Amygdala (tissue), 56 donors: Measurements from ENCODE around the gene RELN.
"Not testable (repeated sequence)": the region's sequence is repeated elsewhere in the genome, so short reads cannot be mapped to it uniquely, and the experiment has no call there.

Experiments used
- DNase-seq, 56 donors: peaks; one replicate each; lab custom pipeline; 2025; lab: John Stamatoyannopoulos, UW

Gene RELN

DNA sequence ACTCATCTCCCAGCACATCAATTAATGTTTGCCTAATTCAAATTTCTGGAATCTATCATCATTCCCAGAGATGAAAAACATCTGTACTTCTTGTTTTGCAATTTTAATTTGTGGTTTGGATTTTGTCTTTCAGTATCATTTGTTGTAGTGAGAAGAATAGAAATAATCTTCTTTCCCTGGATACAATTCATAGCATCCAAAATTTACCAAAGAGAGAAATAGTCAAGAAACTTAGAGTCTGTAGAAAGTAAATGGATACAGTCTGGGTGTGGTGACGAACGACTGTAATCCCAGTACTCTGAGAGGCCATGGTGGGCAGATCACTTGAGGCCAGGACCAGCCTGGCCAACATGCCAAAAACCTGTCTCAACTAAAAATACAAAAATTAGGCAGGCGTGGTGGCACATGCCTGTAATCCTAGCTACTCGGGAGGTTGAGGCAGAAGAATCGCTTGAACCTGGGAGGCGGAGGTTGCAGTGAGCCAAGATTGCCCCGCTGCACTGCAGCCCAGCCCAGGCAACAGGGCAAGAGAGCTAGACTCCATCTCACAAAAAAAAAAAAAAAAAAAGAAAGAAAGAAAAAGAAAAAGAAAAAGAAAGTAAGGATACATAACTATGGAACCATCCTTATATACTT, 193.0 kb downstream of the RELN start:
- DNase-seq = no peak

DNA sequence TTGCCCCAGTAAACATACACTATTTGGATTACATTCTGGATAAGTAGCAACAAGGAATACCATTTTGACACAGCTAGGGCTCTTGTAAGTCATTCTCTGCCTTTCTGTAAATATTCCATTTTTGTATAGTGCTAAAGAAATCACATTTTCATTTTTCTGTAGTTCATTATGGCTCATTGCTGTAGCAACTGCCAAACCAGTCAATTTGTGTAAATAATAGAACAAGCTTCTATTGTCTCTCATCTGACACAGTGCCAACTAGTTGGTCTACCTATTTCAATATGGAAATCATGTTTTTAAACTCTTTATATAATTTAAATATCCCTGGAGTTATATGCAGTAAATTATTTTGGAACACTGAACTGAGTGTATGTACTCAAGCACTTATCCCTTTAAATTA, 193.7 kb downstream of the RELN start:
- DNase-seq = no peak

DNA sequence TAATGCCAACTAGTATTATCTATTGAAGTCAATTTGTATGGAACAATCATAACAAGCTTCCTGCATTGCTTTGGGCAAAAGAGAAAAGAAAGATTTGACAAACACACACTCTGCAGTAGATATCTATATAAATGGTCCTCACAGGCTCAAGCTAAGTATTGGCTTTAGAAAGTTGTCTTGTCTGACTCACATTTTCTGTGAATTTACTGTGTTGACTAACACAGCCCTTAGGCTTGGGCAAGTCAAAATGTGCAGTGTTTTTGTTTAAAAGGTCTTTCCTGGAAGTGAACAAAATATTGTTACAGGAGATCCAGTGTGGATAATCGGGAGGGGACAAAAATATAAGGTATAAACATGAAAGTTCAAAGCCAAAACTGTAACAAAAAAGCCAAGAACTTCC, 194.4 kb downstream of the RELN start:
- DNase-seq = no peak

DNA sequence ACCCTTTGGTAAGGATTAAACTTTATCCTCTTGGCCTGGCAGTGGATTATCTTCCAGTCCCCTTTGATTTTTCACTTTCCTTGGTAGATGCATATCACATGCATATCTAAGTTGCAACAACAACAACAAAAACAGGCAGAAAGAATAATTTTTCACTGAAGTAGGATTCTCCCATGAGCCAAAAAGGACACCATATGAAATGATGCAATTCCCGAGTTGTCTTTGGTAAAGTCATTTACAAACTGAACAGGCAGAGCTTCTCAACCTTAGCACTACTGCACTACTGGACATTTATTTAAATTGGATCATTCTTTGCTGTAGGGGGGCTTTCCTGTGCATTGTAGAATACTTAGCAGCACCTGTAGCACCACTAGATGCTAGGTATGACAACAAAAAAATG, 195.0 kb downstream of the RELN start:
- DNase-seq = no peak

DNA sequence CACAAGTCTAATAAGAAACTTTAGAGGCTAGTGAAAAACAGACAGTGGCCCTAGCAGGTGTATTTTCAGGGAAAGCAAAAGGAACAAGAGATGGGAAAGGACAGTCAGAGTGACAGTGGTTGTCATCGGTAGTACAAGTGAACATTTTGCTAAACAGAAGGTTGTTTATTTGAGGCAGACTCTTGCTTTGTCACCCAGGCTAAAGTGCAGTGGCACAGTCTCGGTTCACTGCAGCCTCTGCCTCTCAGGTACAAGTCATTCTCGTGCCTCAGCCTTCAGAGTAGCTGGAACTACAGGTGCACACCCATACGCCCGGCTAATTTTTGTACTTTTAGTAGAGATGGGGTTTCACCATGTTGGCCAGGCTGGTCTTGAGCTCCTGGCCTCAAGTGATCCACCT, 195.8 kb downstream of the RELN start:
- no peak for DNase-seq

DNA sequence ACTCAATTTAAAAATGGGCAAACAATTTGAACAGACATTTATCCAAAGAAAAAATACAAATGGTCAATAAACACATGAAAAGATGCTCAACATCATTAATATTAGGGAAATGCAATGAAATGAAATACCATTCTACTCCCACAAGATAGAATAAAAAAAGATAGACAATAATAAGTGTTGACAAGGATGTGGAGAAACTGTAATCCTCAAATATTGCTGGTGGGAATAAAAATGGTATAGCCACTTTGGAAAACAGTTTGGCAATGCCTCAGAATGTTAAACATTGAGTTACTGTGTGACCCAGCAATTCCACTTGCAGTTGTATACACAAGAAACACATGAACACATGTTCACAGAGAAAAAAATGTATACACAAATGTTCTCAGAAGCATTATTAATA, 197.6 kb downstream of the RELN start:
- DNase-seq = no peak

DNA sequence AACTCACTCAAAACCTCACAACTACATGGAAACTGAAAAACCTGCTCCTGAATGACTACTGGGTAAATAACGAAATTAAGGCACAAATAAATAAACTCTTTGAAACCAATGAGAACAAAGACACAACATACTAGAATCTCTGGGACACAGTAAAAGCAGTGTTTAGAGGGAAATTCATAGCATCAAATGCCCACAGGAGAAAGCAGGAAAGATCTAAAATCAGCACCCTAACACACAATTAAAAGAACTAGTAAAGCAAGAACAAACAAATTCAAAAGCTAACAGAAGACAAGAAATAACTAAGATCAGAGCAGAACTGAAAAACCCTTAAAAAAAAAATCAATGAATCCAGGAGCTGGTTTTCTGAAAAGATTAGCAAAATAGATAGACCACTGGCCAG, 202.4 kb downstream of the RELN start:
- DNase-seq = not testable (repeated sequence)

DNA sequence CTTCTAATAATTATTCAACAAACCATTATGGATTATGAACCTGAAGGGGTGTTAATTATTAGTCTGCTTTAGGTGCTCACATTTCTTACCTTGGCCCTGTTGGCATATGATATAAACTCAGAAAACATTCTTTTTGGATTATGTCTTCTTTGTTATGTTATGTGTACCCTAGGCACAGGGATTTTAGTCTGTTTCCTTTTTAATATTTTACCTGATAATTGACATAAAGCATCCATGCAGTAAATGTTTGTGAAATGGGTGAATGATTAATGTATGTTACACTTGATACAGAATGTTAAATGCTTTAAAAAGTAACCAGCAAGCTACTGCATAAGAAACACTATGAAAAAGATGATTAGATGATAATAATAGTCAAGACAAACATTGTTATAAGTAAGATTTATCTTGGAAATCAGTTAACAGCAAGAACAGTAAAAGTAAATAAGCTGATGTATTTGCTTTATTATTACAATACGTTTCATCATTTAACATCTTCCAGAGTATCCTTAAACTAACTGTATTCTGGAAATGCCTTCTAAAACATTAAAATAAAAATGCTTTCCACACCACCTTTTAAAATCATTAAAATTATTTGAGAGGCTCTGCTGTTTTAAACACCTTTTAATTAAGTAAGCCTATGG, 204.7 kb downstream of the RELN start:
- DNase-seq = no peak

DNA sequence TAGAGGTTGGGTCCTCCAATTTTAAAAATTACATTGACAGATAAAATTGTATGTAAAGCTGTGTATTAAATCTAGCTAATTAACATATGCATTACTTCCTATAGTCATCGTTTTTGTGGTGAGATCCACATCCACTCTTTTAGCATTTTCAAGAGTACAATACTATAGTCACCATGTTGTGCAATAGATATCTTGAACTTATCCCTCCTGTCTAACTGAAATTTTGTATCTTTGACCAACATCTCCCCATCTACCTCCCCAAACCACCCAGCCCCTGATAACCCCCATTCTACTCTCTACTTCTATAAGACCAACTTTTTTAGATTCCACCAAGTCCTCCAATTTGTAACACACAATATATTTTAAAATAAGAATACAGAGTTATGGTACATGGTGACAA, 208.0 kb downstream of the RELN start:
- DNase-seq = no peak

DNA sequence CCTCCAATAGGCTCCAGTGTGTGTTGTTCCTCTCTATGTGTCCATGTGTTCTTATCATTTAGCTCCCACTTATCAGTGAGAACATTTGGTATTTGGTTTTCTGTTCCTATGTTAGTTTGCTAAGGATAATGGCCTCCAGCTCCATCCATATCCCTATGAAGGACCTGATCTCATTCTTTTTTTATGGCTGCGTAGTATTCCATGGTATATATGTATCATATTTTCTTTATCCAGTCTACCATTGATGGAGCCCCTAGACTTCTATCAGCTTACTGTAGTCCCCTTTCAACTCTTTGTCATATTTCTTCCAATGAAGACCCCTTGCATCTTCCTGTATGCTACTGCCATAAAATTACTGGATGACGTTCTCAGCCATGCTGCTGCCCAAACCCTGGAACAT, 208.9 kb downstream of the RELN start:
- not testable (repeated sequence) for DNase-seq

DNA sequence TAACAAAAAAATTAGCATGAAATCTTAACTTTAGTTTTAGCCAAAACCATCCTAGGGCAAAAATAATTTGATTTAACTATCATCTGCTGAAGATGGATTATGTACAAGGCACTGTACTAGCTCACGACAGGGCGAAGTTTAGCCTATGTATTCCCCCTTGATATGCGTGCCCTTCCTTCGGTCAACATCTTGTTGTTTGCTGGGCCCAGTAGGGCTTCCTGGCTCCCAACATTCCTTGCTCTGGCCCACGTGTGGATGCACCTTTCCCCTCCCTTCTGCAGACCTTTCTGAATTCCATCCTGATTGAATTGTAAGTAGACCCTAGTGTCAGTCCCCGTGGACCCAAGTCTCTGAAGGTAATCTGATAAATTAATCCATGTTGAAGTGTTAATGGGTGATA, 212.0 kb downstream of the RELN start:
- no peak for DNase-seq

DNA sequence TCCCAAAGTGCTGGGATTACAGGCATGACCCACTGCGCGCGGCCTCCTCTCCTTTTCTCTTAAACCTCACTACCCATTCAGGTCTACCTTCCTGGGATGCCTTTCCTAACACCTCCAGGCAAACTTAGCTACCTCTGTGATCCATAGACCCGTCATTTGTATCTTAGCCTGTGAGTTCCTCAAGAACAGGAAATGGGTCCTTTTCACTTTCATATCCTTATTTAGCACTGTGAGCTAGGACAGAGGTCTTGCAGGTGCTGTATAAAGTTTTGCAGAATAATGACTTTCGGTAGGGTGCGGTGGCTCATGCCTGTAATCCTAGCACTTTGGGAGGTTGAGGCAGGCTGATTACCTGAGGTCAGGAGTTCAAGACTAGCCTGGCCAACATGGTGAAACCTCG, 215.7 kb downstream of the RELN start:
- DNase-seq = no peak

DNA sequence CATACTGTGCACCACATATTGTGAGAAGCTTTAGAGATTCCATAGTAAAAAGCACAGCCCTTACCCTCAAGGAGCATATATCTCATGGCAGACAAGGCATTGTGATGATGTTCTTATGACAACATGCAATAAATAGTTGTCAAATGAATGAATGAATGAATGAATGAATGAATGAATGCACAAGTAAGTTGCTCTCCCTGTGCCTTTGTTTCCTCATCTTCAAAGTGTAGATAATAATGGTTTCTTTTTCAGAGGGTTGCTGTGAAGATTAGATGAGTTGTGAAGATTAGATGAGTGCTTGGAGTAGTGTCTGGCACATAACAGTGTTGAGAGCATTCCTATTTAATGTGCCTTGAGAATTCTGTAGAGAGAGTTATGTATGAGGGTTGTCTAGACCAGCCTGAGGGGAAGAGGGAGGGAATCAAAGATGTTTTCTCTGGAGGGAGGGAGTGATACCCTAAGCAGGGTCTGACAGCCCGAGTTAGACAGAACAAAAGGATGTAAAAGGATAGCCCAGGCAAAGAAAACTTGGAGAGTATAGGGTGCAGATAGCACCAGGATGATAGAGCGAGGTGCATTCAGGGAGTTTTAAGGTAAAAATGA, 217.2 kb downstream of the RELN start:
- DNase-seq = no peak

DNA sequence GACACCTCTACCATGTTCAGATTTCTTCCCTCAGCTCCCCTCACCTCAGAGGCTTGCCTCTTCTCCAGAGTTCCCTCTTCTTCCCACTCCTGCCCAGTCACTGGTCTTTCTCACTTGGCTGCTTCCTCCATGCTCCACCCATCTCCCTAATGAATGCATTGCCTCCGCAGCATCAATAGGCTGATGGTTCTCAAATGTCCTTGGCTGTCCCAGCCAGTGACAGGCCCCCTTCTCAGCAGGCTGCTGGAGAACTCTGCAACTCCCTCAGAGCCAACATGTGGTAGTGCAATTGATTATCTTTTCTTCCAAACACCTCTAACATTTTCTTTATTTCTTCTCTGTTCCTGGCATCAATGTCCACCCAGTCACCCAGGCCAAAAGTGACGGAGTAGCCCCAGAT, 218.2 kb downstream of the RELN start:
- DNase-seq = no peak

DNA sequence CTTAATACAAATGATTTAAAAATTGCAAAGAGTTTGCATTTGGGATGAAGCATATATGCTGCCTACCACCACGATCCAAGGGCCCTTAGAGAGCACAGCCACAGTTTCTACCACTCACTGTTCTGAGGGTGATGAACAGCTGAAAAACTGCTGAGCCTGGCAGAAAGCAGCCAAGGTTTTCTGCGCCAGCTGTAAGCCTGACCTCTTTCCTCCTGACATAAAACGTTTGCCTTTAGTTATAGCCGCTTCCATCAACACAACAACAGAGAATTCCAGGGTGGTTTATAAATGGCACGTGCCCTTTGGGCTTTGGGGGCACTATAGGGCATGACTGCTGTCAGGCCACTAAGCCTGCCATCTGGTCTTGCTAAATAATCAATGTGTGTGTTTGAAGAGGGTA, 222.8 kb downstream of the RELN start:
- DNase-seq = no peak

DNA sequence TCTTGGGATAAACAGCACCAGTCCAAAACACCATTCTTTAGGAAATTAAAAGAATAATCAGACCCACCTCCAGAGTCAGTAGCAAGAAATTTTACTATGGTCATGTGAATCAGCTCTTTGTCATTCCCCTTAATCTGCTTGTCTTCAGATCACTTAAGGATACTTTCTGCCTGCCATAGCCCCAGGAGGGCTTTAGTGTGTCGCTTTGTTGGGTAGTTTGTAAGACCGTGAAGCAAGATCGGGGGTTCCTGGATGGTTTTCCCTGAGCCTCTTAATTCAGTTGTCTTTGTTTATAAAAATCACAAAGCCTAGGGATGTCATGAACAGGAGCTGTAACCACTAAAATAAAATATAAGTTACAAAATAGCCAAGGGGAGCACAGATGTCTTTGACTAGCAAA, 223.6 kb downstream of the RELN start:
- DNase-seq = no peak

DNA sequence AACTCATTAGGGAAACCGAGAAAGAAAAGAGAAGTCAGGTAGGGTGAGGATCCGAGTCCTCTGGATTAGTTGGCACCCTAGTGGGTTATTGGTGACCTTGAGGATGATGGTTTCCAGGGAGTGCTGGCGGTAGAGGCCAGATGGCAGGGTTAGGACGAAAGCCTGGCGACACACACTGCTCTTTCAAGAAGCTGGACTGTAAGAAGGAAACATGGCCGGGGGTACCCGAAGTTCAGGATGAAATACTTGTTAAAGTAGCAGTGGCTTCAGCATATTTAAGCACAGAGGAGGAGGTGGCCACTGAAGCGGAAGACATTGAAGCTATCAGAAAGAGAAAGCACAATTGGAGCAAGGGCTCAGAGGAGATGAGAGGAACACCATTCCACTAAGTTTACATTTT, 224.6 kb downstream of the RELN start:
- DNase-seq = no peak

DNA sequence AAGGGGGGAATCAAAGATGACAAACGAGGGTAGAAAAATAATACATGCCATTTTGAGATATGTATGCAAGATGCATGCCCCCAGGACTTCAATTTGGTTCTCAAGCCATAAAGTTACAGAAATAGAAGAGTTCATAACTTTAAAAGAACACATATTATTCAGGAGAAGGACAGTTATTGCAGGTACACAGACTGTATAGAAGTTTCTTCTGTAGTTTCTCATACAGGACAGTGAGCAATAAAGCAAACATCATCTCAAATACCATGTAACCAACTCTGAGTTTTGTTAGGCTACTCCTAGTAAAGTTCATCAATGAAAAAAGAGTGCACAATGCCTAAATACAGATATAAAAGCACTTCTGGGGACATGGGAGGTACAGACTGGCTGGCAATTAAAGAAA, 226.6 kb downstream of the RELN start:
- no peak for DNase-seq

DNA sequence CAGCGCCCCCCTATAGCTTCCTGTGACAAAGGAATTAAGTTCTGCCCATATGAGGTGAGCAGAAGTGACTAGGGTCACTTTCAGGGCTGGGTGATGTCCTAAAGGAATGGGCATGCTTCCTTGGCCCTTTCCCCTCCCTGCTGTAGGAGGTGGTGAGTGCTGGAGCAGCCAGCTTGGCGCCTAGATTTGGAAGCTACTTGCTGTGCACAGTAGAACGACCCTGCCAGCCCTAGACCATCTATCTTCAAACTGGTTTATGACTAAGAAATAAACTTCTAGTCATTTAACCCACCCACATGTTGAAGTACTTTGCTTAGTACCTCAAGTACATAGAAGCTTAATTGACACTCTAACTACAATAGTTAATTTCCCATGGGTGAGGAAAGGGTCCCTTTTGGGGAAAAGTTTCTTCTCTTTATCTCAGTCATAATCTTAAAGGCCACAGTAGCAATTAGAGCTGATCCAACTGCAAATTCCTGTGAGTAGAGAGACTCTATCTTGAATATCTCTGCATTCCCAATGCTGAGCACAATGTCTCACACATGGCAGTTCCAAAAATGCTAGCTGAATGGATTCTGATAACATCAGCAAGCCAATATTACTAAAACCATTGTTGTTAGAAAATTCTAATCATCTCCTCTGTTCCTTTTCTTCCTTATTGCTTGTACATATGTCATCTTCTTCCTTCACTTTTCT, 227.2 kb downstream of the RELN start:
- no peak for DNase-seq

DNA sequence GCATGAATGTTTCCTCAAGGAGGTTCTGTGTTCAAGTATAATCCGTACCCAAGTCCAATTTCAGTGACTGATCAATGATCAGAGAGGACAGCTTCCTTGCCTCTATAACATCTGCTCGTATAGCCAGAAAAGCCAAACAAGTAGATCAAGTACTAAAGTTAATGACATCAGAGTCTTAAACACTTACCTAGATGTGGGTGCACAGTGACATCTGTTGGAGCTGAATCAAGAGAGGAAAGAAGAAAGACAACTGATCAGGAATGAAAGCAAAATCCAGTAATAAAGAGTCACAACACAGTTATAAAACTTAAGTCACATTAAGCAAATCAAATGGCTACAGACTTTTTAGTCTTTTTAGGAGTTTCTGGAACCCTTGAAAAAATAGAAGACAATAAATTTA, 236.5 kb downstream of the RELN start:
- DNase-seq = no peak

DNA sequence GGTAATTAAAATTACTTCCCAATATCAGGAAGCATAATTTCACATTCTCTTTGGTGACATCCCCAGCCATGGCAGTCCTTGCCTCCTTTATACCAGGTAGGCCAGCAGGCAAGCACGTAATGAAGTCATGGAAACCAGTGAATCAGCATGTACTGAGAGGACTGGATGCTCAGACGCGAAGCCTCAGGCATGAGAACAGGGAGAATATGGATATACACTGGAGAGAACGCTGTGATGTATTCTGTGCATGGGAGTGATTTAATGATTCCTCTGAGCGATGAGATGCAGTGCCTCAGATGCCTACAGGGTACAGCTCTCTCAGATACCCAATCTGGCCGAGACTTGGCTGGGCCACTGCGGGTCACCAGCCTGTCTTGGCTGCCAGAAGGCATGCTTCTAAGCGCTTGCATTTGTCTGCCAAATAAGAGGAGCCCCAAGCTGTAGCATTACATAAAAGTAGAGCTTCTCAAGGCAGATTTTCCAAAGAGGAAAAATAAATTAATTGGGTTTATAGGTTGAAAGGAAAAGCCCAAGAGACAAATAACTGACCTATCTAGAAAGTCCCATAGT, 238.1 kb downstream of the RELN start:
- peak in 4 of 56 donors; percentile 1 to 8 (median 3) for DNase-seq
